ENCODE results near the gene SPINDOC. TPM values are rescaled to one million over a fixed set of nuclear protein-coding genes. Genes with fewer than 3 reads are reported as not detected.
A peak's percentile ranks its signal among the peaks of the same experiment; 100 is the strongest.

Gene SPINDOC
- total RNA-seq, 1 experiment from 2014 or later: 121 TPM

DNA sequence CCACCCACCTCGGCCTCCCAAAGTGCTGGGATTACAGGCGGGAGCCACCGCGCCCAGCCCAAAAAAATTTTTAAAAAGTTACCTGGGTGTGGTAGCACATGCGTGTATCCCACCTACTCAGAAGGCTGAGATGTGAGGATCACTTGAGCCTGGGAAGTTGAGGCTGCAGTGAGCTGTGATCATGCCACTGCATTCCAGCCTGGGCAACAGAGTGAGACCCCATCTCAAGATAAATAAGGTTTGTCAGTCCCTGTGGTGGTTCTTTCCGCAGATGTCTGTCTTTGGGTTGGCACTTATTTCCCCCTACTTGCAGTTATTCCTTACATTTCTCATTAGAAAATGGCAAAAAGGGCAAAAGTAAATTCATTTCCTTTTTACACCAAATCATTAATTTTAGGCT is 33.6 kb downstream of the SPINDOC start:
- Histone ChIP-seq H2BK20ac (ENCODE audit: low read depth, low read length, poor library complexity, severe bottlenecking) (no peak overlapping the region), H3T11ph (ENCODE audit: low read length) (no peak overlapping the region), H3K79me1 (ENCODE audit: insufficient read depth, low read depth, low read length, poor library complexity, severe bottlenecking) (peaks cover 14% of the 10 kb centered on the region), H4K20me1 (ENCODE audit: control insufficient read depth, insufficient read depth, insufficient read length) (peaks cover 4% of the 10 kb centered on the region), H2BK120ac (ENCODE audit: low read depth, low read length, poor library complexity, severe bottlenecking) (no peak overlapping the region), H3K4ac (ENCODE audit: low read depth, low read length) (no peak overlapping the region), H2BK5ac (ENCODE audit: insufficient read length, low read length) (no peak overlapping the region), H3K4me1 (ENCODE audit: insufficient read depth, low read length) (peaks cover 15% of the 10 kb centered on the region), H2BK12ac (ENCODE audit: insufficient read length, low read depth, low read length) (no peak overlapping the region), H4K5ac (ENCODE audit: insufficient read length, low read depth, low read length) (no peak overlapping the region), H3K9me3 (ENCODE audit: control insufficient read depth, low read depth, low read length) (no peaks in the 10 kb centered on the region), H2BK15ac (ENCODE audit: low read depth, low read length) (no peak overlapping the region), H3K18ac (ENCODE audit: insufficient read length, low read depth, low read length) (no peak overlapping the region), H3K79me2 (ENCODE audit: insufficient read depth, low read length) (peaks cover 34% of the 10 kb centered on the region; the same call in 1 of the 2 replicates), H2AK5ac (ENCODE audit: insufficient read length, low read length) (no peak overlapping the region), H3K4me2 (ENCODE audit: insufficient read depth, insufficient read length, low read length) (peak overlapping the region; percentile 23), H4K91ac (ENCODE audit: insufficient read length, low read depth, low read length) (no peak overlapping the region), H3K56ac (ENCODE audit: insufficient read length, low read depth, low read length) (no peak overlapping the region), H3K27ac (ENCODE audit: insufficient read length, low read depth, low read length) (peak overlapping the region; percentile 76), H3K27me3 (ENCODE audit: insufficient read depth, low read length) (no peaks in the 10 kb centered on the region), H2AFZ (ENCODE audit: low read length) (no peak overlapping the region), H3K9ac (ENCODE audit: extremely low read depth, insufficient read length, low read length) (no peak overlapping the region), H3K23ac (ENCODE audit: insufficient read length, low read depth, low read length) (no peak overlapping the region), H3K14ac (ENCODE audit: insufficient read depth, low read length) (no peak overlapping the region), H3K23me2 (ENCODE audit: insufficient read length, low read depth, low read length, poor library complexity, severe bottlenecking) (no peaks in the 10 kb centered on the region), H4K8ac (replicated peaks; ENCODE audit: insufficient read length, low read depth, low read length) (no peak overlapping the region)
- DNase-seq: no peak
- H3K27ac Mint-ChIP-seq: peak overlapping the region in 2 of 3 experiments; percentile 76 to 96; a peak in 5 of 7 replicates
- no peak overlapping the region; a peak in 1 of 5 replicates for H3K4me3 Mint-ChIP-seq
- H3K36me3 Mint-ChIP-seq (ENCODE audit: insufficient read depth in 1 of 3, low read depth in 3 of 3): peaks cover 5 to 31% (median 27%) of the 10 kb centered on the region in 3 experiments; a peak in 6 of 7 replicates
- TF ChIP-seq, protein P1, sequence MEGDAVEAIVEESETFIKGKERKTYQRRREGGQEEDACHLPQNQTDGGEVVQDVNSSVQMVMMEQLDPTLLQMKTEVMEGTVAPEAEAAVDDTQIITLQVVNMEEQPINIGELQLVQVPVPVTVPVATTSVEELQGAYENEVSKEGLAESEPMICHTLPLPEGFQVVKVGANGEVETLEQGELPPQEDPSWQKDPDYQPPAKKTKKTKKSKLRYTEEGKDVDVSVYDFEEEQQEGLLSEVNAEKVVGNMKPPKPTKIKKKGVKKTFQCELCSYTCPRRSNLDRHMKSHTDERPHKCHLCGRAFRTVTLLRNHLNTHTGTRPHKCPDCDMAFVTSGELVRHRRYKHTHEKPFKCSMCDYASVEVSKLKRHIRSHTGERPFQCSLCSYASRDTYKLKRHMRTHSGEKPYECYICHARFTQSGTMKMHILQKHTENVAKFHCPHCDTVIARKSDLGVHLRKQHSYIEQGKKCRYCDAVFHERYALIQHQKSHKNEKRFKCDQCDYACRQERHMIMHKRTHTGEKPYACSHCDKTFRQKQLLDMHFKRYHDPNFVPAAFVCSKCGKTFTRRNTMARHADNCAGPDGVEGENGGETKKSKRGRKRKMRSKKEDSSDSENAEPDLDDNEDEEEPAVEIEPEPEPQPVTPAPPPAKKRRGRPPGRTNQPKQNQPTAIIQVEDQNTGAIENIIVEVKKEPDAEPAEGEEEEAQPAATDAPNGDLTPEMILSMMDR (conservative IDR thresholded peaks at IDR 0.05): no peak
- peaks cover 56 to 73% of the 10 kb centered on the region in 2 experiments for H3K4me1 Mint-ChIP-seq
- H3K27me3 Mint-ChIP-seq (ENCODE audit: low read depth): no peaks in the 10 kb centered on the region; the same call in 1 of the 2 replicates
- no CpG with 5 or more reads among the region's 6 CpGs for WGBS (ENCODE audit: extremely low coverage, insufficient read length, low lambda C conversion rate)
- H3K9me3 Mint-ChIP-seq: no peaks in the 10 kb centered on the region

Measured in H9 (cell line).